NCI-H1694 (cell line): ENCODE data around the gene METRN.

ENCODE experiments used
- DNase-seq: peaks from one replicate; lab custom pipeline; 2025; lab: John Stamatoyannopoulos, UW

METRN gene

GRCh38 chr16:709566-710499, 5.1 kb upstream of the METRN start:
- DNase-seq = peak; percentile 85

GRCh38 chr16:710500-711075, 4.3 kb upstream of the METRN start:
- no peak for DNase-seq

- no peak for DNase-seq
Observed at GRCh38 chr16:711084-711483, 3.8 kb upstream of the METRN start.

DNA sequence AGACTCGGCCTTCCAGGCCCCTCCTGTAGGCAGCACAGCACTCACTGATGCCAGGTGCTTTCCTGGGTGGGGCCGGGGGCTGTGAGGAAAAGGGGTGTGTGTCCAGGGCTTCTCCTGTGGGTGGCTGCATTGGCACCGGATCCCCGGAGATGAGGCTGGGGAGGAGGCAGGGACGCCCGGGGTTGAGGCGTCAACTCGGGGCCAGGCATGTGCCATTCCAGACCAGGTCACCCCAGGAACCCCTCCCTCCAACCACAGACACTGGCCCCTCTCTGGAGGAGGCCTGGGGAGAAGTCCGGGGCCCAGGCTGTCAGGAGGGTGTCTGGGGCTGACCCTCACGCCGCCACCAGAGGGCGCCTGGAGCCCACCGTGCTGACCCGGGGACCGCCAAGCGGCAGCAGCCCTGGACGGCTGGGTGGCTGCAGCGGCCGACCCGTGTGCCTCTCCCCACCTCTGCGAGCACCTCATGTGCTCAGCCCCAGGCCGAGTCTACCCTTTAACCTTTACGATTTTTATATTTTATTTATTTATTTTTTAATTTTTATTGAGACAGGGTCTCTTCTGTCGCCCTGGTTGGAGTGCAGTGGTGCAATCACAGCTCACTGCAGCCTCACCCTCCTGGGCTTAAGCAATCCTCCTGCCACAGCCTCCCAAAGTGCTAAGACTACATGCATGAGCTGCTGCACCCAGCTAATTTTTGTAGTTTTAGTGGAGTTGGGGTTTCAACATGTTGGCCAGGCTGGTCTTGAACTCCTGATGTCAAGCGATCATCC, 3.2 kb upstream of the METRN start:
- DNase-seq = no peak

DNA sequence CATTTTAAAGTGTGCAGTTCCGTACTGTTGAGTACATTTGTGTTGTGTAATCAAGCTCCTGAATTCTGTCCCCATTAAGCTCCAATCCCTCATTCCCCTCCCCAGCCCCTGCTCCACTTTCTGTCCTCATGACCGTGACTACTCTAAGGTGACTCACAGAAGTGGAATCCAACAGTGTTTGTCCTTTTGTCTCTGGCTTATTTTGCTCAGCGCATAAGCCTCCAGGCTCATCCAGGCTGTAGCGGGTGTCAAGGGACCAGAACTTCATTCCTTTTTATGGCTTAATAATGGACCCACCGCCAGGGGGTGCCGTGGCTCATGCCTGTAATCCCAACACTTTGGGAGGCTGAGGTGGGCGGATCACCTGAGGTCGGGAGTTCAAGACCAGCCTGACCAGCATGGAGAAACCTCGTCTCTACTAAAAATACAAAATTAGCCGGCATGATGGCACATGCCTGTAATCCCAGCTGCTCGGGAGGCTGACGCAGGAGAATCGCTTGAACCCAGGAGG, 2.1 kb upstream of the METRN start:
- DNase-seq = peak; percentile 44

- DNase-seq = no peak
Observed at GRCh38 chr16:714079-714478, 839 bp upstream of the METRN start.

- DNase-seq = no peak
Observed at GRCh38 chr16:715477-716199, 720 bp downstream of the METRN start.

GRCh38 chr16:716200-716568, 1.3 kb downstream of the METRN start:
- DNase-seq = no peak

- DNase-seq = no peak
Observed at GRCh38 chr16:716768-717325, 1.9 kb downstream of the METRN start.

GRCh38 chr16:717450-718245, 2.7 kb downstream of the METRN start:
- no peak for DNase-seq

DNA sequence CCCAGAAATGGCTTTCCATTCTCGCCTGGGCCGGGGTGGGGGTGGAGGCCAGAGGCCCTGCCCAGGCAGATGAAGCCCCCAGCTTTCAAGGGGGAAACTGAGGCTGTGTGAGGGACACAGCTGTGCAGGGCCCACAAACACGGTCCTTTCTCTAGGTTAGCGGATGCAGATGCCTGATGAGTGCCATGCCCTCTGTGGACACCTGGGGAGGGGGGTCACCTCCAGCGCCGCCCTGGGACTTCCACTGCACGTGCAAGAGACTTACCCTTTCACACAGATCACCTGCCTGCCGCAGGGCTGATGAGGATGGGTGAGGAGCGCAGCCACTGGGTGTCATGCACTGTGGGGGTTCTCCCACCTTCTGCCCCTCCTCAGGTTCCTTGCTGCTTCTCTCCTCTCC, 3.5 kb downstream of the METRN start:
- DNase-seq = no peak

DNA sequence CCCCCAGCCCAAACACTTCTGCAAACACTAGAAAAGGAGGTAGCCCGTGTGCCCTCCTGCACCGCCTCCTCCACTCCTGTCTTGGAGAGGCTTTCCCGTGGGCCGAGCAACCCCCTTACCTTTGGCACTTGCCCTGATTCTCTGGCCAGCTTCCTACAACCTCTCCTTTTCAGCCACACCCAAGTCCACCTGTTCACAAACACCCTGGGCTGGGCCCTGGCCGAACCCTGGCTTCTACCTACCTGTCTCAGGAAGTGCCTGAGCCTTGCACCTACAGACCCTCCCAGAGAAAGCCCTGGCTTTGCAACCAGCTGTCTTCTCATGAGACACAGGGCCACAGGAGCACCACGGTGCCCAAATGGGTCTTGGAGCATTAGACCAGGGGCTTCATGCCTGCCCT, 4.0 kb downstream of the METRN start:
- no peak for DNase-seq

DNA sequence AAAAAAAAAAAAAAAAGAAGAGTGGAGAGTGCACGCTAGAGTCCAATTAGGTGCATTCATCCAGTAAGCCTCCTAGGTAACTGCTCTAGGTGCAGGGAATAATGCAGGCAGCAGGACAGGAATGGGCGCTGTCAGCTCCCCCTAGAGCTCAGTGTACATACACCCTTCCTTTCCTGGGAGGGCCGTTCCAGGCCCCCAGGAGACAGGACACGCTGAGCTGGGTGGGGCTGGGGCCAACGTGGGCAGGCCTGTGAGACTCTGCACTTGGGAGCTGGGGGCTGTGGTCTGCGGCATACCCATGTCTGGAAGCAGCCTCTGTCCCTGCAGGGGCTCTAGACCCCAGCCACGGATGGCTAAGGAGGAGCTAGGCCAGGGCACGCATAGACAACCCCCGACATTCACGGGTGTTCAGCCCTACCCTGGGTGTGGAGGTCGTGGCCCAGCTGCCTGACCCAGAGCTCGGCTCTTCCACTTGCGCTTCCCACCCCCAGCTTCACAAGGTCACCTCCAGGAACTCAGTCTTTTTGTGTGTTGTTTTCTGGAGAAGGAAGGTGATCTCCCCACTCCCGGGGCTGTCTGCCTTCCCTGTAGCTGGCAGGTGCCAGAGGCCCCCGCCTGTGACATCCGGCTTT, 5.0 kb downstream of the METRN start:
- no peak for DNase-seq

- DNase-seq = peak; percentile 73
Observed at GRCh38 chr16:720447-720989, 5.6 kb downstream of the METRN start.

DNA sequence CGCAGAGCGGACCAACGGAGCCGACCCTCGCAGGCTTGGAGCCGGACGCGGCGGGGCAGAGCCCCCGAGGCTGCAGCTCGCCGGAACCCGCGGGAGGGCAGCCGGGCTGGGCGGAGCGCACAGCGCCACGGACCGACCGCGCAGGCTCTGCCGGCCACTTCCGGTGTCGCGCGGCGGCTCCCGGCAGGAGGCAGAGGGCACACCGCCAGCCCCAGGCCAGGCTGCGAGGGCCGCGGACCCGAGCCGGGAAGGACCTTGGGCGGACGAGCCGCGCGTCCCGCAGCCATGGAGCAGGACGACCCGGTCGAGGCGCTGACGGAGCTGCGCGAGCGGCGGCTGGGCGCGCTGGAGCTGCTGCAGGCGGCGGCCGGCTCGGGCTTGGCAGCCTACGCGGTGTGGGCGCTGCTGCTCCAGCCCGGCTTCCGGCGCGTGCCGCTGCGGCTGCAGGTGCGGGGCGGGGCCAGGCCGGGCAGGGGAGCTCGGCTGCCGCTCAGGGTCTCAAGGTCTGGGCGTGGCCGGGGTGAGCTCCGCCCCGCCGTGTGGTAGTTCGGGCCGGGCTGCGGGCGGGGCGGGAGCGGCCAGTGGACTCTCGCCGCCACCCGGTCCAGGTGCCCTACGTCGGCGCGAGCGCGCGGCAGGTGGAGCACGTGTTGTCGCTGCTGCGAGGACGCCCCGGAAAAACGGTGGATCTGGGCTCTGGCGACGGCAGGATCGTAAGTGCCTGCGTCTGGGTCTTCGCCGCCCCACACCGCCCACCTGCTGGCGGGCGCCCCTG, 6.3 kb downstream of the METRN start, which contains the start of gene ANTKMT:
TSS of gene ANTKMT (plus strand) at position 157 of the 775 bp plus-strand sequence. CDS start at position 286, 129 bp downstream.
- no peak for DNase-seq

DNA sequence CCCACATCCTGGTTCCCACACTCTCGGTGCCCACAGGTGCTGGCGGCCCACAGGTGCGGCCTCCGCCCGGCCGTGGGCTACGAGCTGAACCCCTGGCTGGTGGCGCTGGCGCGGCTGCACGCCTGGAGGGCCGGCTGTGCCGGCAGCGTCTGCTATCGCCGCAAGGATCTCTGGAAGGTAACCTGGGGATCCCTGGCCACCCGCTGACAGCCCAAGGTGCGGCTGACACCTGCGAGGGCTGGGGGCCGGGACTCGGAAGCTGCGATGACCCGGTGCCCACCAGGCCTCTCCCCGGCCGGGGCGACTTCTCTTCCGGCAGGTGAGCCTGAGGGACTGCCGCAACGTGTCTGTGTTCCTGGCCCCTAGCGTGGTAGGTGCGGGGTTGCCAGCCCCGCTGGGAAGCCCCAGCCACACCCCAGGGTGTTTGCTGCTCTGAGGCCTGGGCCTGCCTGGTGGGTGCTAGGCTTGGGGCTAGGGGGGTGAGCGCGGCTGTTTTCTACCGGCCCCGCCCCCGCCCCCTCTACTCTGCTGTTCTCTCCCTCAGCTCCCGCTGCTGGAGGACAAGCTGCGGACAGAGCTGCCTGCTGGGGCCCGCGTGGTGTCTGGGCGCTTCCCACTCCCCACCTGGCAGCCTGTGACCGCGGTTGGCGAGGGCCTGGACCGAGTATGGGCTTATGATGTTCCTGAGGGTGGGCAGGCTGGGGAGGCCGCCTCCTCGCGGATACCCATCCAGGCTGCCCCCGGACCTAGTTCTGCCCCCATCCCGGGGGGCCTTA, 7.0 kb downstream of the METRN start:
- no peak for DNase-seq

GRCh38 chr16:722835-723633, 8.1 kb downstream of the METRN start:
- no peak for DNase-seq
